Pancreas (tissue), 10 donors: ENCODE measurements around the gene ZNF343. TPM values are rescaled to one million over a fixed set of nuclear protein-coding genes. Genes with fewer than 3 reads are reported as not detected.
"Not testable (repeated sequence)": the region's sequence is repeated elsewhere in the genome, so short reads cannot be mapped to it uniquely, and the experiment has no call there.

Source experiments
- ATAC-seq, 4 donors: fragments of 200-7000 bp; cut with Tn5 transposase; one replicate each; pipeline versions ENCODE4 v1.8.0 to v1.9.1; 2020; ENCODE audit warnings: mild to moderate bottlenecking in 4 of 4, moderate library complexity in 4 of 4
- DNase-seq, 6 donors: peaks; one replicate each; pipeline ENCODE4 v3.0.0-alpha.2; 2020
- FAIRE-seq: peaks from 2 replicates; lab custom pipeline; 2012; peaks lifted over from hg19 to GRCh38; lab: Jason Lieb, UNC
- H3K27ac ChIP-seq, 4 donors: fragments of 200-600 bp; sonication (generic); 1 replicate in 3 of 4; 2 replicates in 1 of 4; pipeline versions ENCODE4 v1.5.0 to v1.8.0; 2020
- H3K27me3 ChIP-seq, 4 donors: fragments of 200-600 bp; one replicate each; pipeline ENCODE4 v1.8.0; 2021
- H3K36me3 ChIP-seq, 3 donors: fragments of 200-600 bp; sonication (generic) in 1 of 3; one replicate each; pipeline versions ENCODE4 v1.5.0 to v1.8.0; 2020 to 2021
- H3K4me1 ChIP-seq, 3 donors: fragments of 200-600 bp; one replicate each; pipeline ENCODE4 v1.8.0; 2021
- H3K4me3 ChIP-seq, 4 donors: fragments of 200-600 bp; sonication (generic) in 2 of 4; one replicate each; pipeline versions ENCODE4 v1.5.0 to v1.8.0; 2020 to 2021
- H3K9me3 ChIP-seq, 4 donors: fragments of 200-600 bp; one replicate each; pipeline ENCODE4 v1.8.0; 2021
- CTCF ChIP-seq, 4 donors: fragments of 200-600 bp; sonication (generic) in 3 of 4; IDR thresholded peaks; one replicate each; pipeline versions ENCODE4 v1.5.0 to v1.8.0; 2021; ENCODE audit warnings: antibody characterized with exemption in 4 of 4
- WGBS, 2 donors: extraction: QIAGEN DNeasy Blood & Tissue Kit; methylation state at CpG; one replicate each; pipeline ENCODE4 v1.1.7; 2013; 5-methylcytosine and 5-hydroxymethylcytosine counted together
- intact Hi-C, 3 donors: fragments of 100-400 bp; cut with DNase I; formaldehyde crosslinking; loops; one replicate each; pipeline versions ENCODE4 v1.11.1 to v1.14.2; 2022
- polyA plus RNA-seq, 2 donors: library from polyadenylated mRNA; stranded (reverse); fragments of 200-250 nt; gene quantifications; one replicate each; pipeline ENCODE4 v1.2.3, GENCODE V29; 2013
- total RNA-seq, 6 donors: library from RNA; stranded (reverse); fragmentation: NEBNext Ultra II Directional in 4 of 6; extraction: Animal tissue kit (Norgen Biotek cat#: 25700) in 4 of 6; gene quantifications; one replicate each; pipeline versions ENCODE4 v1.2.1 to v1.2.4, GENCODE V29; 2021 to 2023
- donor health status: healthy with polysubstance abuse.
- donor health status: DM: no; HTN: no; CAD: no; lungs with moderate emphysema.
- donor health status: DM: no; HTN: no; CAD: no.
- donor health status: control.
- donor health status: control.
- donor health status: Bipolar disorder and iron deficiency.
- donor health status: DM: yes; HTN: yes; CAD: no.
- donor health status: DM: no; HTN: no; CAD: no.
- donor health status: DM: no; HTN: no; CAD: no.
- donor health status: DM: yes; HTN: yes; CAD: no.

The ZNF343 gene
- total and polyA plus RNA-seq, 8 donors = 3.2 to 7.4 (median 4.7) TPM

DNA sequence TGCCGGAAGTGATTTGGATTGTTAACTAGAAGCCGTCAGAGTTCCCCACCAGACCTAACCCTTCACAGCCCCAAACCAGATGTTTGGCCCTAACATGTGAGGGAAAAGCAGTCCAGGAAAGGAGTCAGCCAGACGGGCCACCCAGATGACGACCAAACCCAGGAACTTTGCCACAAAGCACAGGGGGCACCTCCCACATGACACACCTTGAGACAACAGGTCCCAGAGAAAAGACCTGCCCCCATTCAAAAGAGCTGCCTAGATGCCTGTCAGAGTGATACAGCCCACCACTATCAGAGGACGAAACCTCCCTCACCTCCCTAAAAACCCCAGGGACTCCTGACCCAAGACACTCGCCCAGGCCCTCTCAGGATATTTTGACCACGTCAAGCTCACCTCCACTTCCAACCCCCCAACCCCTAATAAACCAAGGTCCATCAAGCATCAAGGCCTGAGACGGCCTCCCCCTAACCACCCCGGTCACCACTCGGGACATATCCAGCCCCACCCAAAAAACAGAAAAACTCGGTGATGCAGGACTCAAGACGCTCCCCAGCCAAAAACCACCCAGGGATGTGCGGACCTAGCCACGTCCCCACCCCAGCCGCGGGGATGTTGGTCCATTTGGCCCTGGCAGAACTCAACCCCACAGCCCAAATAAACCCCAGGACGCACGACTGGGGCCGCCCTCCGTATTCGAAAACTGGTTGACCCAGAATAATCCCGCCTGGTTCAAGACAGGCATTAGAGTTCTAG lies 662 bp downstream of the ZNF343 start:
- intact Hi-C loops = no loop called here
- DNase-seq = peak in 1 of 6 donors; percentile 64
- Histone ChIP-seq H3K27ac (peak overlapping the region in 2 of 4 donors; percentile 73 to 82), H3K4me1 (peaks cover 0 to 12% (median 4%) of the 10 kb centered on the region in 3 donors), H3K9me3 (no peaks in the 10 kb centered on the region), H3K27me3 (no peaks in the 10 kb centered on the region), H3K36me3 (no peaks in the 10 kb centered on the region), H3K4me3 (peak overlapping the region; percentile 67 to 90 (median 69))
- 11 to 12% methylated on average over 22 of the region's 22 CpGs for WGBS, 2 donors
- peak; percentile 19 to 43 (median 32) for ATAC-seq
- no peak for TF ChIP-seq CTCF (IDR thresholded peaks at IDR 0.05)
- no peak for FAIRE-seq

GRCh38 chr20:2507464-2507863 lies 1.3 kb downstream of the ZNF343 start:
- DNase-seq (no peak), ATAC-seq (no peak), FAIRE-seq (no peak)
- TF ChIP-seq CTCF (IDR thresholded peaks at IDR 0.05) = no peak
- Histone ChIP-seq H3K27me3 (no peaks in the 10 kb centered on the region), H3K4me3 (peak overlapping the region in 1 of 4 donors; percentile 90), H3K4me1 (peaks cover 0 to 12% (median 4%) of the 10 kb centered on the region in 3 donors), H3K27ac (no peak overlapping the region), H3K36me3 (no peaks in the 10 kb centered on the region), H3K9me3 (no peaks in the 10 kb centered on the region)
- intact Hi-C loops = no loop called here
- 86 to 93% methylated on average over 5 of the region's 5 CpGs for WGBS, 2 donors

DNA sequence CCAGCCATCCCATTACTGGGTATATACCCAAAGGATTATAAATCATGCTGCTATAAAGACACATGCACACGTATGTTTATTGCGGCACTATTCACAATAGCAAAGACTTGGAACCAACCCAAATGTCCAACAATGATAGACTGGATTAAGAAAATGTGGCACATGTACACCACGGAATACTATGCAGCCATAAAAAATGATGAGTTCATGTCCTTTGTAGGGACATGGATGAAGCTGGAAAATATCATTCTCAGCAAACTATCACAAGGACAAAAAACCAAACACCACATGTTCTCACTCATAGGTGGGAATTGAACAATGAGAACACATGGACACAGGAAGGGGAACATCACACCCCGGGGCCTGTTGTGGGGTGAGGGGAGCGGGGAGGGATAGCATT lies 2.3 kb downstream of the ZNF343 start:
- DNase-seq, H3K27ac ChIP-seq, H3K4me3 ChIP-seq, intact Hi-C loops, H3K36me3 ChIP-seq, FAIRE-seq, H3K27me3 ChIP-seq, H3K9me3 ChIP-seq, ATAC-seq: not testable (repeated sequence)
- peaks cover 0 to 12% (median 4%) of the 10 kb centered on the region in 3 donors for H3K4me1 ChIP-seq
- 93 to 96% methylated on average over 3 of the region's 5 CpGs for WGBS, 2 donors

DNA sequence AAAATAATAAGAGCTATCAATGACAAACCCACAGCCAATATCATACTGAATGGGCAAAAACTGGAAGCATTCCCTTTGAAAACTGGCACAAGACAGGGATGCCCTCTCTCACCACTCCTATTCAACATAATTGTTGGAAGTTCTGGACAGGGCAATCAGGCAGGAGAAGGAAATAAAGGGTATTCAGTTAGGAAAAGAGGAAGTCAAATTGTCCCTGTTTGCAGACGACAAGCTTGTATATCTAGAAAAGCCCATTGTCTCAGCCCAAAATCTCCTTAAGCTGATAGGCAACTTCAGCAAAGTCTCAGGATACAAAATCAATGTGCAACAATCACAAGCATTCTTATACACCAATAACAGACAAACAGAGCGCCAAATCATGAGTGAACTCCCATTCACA lies 3.9 kb downstream of the ZNF343 start:
- H3K36me3 ChIP-seq, ATAC-seq, H3K27ac ChIP-seq, H3K9me3 ChIP-seq, H3K27me3 ChIP-seq, H3K4me3 ChIP-seq, DNase-seq, intact Hi-C loops, FAIRE-seq: not testable (repeated sequence)
- H3K4me1 ChIP-seq = peaks cover 0 to 12% (median 4%) of the 10 kb centered on the region in 3 donors
- WGBS, 2 donors = 84 to 88% methylated on average over 2 of the region's 2 CpGs

DNA sequence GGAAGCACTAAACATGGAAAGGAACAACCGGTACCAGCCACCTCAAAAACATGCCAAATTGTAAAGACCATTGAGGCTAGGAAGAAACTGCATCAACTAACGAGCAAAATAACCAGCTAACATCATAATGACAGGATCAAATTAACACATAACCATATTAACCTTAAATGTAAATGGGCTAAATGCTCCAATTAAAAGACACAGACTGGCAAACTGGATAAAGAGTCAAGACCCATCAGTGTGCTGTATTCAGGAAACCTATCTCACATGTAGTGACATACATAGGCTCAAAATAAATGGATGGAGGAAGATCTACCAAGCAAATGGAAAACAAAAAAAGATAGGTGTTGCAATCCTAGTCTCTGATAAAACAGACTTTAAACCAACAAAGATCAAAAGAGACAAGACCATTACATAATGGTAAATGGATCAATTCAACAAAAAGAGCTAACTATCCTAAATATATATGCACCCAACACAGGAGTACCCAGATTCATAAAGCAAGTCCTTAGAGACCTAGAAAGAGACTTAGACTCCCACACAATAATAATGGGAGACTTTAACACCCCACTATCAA lies 5.8 kb downstream of the ZNF343 start:
- H3K4me3 ChIP-seq, H3K9me3 ChIP-seq, H3K36me3 ChIP-seq, H3K27me3 ChIP-seq, intact Hi-C loops, H3K27ac ChIP-seq, FAIRE-seq, DNase-seq, H3K4me1 ChIP-seq, ATAC-seq: not testable (repeated sequence)
- 94 to 100% methylated on average over 2 of the region's 2 CpGs for WGBS, 2 donors

GRCh38 chr20:2485661-2486060 lies 23.1 kb downstream of the ZNF343 start:
- Histone ChIP-seq H3K9me3 (no peaks in the 10 kb centered on the region), H3K27me3 (no peaks in the 10 kb centered on the region), H3K4me1 (no peaks in the 10 kb centered on the region), H3K36me3 (peaks cover 0 to 22% (median 4%) of the 10 kb centered on the region in 3 donors), H3K27ac (no peak overlapping the region), H3K4me3 (no peak overlapping the region)
- no peak for DNase-seq
- FAIRE-seq = no peak
- ATAC-seq = no peak
- WGBS, 2 donors = 74 to 81% methylated on average over 4 of the region's 4 CpGs
- intact Hi-C loops = no loop called here
- TF ChIP-seq CTCF (IDR thresholded peaks at IDR 0.05) = no peak
